ENCODE data around the gene SPATA13.

SPATA13 gene

GRCh38 chr13:24276861-24277260 is 116.3 kb downstream of the SPATA13 start:
- Histone ChIP-seq H3K4me2 (ENCODE audit: low read depth, low read length, poor library complexity, severe bottlenecking) (no peak overlapping the region), H3K36me3 (ENCODE audit: low read length) (no peaks in the 10 kb centered on the region)
- TF ChIP-seq, protein P1, sequence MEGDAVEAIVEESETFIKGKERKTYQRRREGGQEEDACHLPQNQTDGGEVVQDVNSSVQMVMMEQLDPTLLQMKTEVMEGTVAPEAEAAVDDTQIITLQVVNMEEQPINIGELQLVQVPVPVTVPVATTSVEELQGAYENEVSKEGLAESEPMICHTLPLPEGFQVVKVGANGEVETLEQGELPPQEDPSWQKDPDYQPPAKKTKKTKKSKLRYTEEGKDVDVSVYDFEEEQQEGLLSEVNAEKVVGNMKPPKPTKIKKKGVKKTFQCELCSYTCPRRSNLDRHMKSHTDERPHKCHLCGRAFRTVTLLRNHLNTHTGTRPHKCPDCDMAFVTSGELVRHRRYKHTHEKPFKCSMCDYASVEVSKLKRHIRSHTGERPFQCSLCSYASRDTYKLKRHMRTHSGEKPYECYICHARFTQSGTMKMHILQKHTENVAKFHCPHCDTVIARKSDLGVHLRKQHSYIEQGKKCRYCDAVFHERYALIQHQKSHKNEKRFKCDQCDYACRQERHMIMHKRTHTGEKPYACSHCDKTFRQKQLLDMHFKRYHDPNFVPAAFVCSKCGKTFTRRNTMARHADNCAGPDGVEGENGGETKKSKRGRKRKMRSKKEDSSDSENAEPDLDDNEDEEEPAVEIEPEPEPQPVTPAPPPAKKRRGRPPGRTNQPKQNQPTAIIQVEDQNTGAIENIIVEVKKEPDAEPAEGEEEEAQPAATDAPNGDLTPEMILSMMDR (IDR thresholded peaks at IDR 0.05; ENCODE audit: insufficient read depth, low read length, poor library complexity, severe bottlenecking), result no peak
- no peak for TF ChIP-seq EZH2phosphoT487 (conservative IDR thresholded peaks at IDR 0.05; ENCODE audit: low read length)

DNA sequence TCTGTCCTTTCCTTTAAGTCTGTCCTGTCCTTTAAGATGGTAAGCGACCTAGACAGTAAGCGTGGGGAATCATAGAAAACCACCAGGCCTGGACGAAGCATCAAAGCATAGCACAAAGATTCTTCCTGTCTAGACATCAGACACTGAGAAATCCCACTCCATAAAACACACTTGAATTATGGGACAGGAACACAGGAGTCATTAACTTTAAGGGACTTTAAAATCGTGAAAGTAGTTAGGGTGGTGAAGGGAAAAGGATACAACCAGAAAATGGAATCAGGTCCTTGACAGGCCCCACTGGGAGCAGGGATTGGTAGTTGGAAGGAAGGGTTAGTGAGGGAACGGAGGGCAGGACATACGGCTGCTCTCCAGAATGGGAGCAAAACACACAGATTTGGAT is 117.2 kb downstream of the SPATA13 start:
- no peak overlapping the region for H3K27ac ChIP-seq (ENCODE audit: low read depth, low read length)
- no peaks in the 10 kb centered on the region for H3K79me2 ChIP-seq (ENCODE audit: insufficient read depth, low read length)
- no peaks in the 10 kb centered on the region for H4K20me1 ChIP-seq (ENCODE audit: low read depth, low read length)
- no peaks in the 10 kb centered on the region for H3F3A ChIP-seq (ENCODE audit: insufficient read depth)
- H3K36me3 ChIP-seq (ENCODE audit: low read length), result no peaks in the 10 kb centered on the region
- H3K4me3 ChIP-seq (ENCODE audit: insufficient read depth, low read length, poor library complexity, severe bottlenecking), result no peak overlapping the region
- no peaks in the 10 kb centered on the region for H3K9me2 ChIP-seq (replicated peaks; ENCODE audit: insufficient read depth, low read length)
- no peak overlapping the region for H2AFZ ChIP-seq (ENCODE audit: low read depth, low read length, severe bottlenecking)
- TF ChIP-seq, protein P1 (IDR thresholded peaks at IDR 0.05; ENCODE audit: insufficient read depth, low read length, poor library complexity, severe bottlenecking), result no peak
- TF ChIP-seq EZH2phosphoT487 (conservative IDR thresholded peaks at IDR 0.05; ENCODE audit: low read length), result no peak
- no peak overlapping the region for H3K9ac ChIP-seq (ENCODE audit: low read length)
- H3K9me3 ChIP-seq (ENCODE audit: insufficient read depth, low read length), result no peaks in the 10 kb centered on the region
- H3K27me3 ChIP-seq (ENCODE audit: low read length), result no peaks in the 10 kb centered on the region
- no peak overlapping the region for H3K4me2 ChIP-seq (ENCODE audit: low read depth, low read length, poor library complexity, severe bottlenecking)

More at GRCh38 chr13:24276861-24277260, 116.3 kb downstream of the SPATA13 start:
- Histone ChIP-seq H3K9ac (ENCODE audit: low read length) (no peak overlapping the region), H3K9me2 (replicated peaks; ENCODE audit: insufficient read depth, low read length) (no peaks in the 10 kb centered on the region), H4K20me1 (ENCODE audit: low read depth, low read length) (no peaks in the 10 kb centered on the region), H3K79me2 (ENCODE audit: insufficient read depth, low read length) (no peaks in the 10 kb centered on the region), H3K27me3 (ENCODE audit: low read length) (no peaks in the 10 kb centered on the region), H2AFZ (ENCODE audit: low read depth, low read length, severe bottlenecking) (no peak overlapping the region), H3F3A (ENCODE audit: insufficient read depth) (no peaks in the 10 kb centered on the region), H3K27ac (ENCODE audit: low read depth, low read length) (no peak overlapping the region), H3K9me3 (ENCODE audit: insufficient read depth, low read length) (no peaks in the 10 kb centered on the region), H3K4me3 (ENCODE audit: insufficient read depth, low read length, poor library complexity, severe bottlenecking) (no peak overlapping the region)

DNA sequence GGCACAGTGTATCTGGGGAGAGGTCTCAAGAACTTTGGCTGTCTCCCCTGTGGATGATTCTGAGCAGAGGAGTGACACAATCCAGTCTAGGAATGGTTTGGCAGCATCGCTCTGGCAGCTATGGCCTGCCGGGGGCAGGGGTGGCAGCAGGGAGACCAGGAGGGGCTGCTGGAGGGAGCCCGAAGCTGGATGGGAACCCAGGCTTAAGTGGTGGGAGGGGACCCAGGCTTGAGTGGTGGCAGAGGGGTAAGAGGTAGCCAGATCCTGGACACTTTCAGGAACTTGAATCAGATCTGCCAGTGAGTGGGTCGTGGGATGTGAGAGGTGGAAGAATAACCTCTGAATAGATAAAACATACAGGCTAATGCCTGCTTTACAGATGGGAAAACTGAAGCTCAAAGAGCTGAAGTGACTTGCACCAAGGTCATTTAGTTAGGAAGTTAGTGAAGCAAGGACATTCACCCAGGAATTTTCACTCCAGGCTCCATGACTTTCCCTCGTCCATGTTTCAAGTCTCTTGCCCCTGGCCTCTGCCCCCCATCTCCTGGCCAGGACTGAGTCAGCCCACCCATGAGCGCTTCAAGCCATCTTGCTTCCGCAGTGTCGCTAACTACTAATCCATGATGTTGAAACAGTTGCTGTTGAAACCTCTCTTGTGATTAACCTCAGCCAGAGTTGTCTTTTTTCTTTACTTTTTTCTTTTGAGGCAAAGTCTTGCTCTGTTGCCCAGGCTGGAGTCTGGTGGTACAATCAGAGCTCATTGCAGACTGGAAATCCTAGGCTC is 119.0 kb downstream of the SPATA13 start:
- Histone ChIP-seq H3K9me3 (ENCODE audit: insufficient read depth, low read length) (no peaks in the 10 kb centered on the region), H2AFZ (ENCODE audit: low read depth, low read length, severe bottlenecking) (no peak overlapping the region), H3K9me2 (replicated peaks; ENCODE audit: insufficient read depth, low read length) (no peaks in the 10 kb centered on the region), H3K9ac (ENCODE audit: low read length) (no peak overlapping the region), H3K4me3 (ENCODE audit: insufficient read depth, low read length, poor library complexity, severe bottlenecking) (no peak overlapping the region), H3F3A (ENCODE audit: insufficient read depth) (no peaks in the 10 kb centered on the region), H3K36me3 (ENCODE audit: low read length) (no peaks in the 10 kb centered on the region), H3K27me3 (ENCODE audit: low read length) (no peaks in the 10 kb centered on the region), H3K27ac (ENCODE audit: low read depth, low read length) (no peak overlapping the region), H3K4me2 (ENCODE audit: low read depth, low read length, poor library complexity, severe bottlenecking) (no peak overlapping the region), H4K20me1 (ENCODE audit: low read depth, low read length) (no peaks in the 10 kb centered on the region), H3K79me2 (ENCODE audit: insufficient read depth, low read length) (no peaks in the 10 kb centered on the region)
- TF ChIP-seq EZH2phosphoT487 (conservative IDR thresholded peaks at IDR 0.05; ENCODE audit: low read length), result no peak
- TF ChIP-seq, protein P1 (IDR thresholded peaks at IDR 0.05; ENCODE audit: insufficient read depth, low read length, poor library complexity, severe bottlenecking), result no peak
